ENCODE results near the gene DMAP1. TPM values are rescaled to one million over a fixed set of nuclear protein-coding genes. Genes with fewer than 3 reads are reported as not detected.

Gene DMAP1
- total and polyA plus RNA-seq, 4 donors = 26.5 to 41.1 (median 35.1) TPM

DNA sequence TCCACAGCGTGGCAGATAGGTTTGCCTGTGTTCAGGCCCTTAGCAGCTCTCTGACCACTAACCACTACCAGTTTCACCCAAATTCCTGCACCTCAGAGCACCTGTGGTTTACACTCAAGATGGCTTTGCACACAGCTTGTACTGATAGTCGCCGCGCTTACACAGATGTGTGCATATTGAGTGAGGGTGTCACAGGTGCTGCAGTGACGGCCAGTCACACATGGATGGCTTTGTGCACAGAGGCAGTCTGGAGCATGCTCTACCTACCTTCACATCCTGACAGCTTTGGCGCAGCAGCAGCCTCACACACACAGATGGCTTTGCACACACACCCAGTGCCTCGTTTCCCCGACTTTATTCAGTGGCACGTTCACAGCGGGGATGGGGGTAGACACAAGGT is 7.5 kb downstream of the DMAP1 start:
- no peaks in the 10 kb centered on the region for H3K9me3 ChIP-seq (ENCODE audit: control insufficient read depth in 4 of 4, insufficient read depth in 3 of 4, low read length in 3 of 4)
- H3K27ac ChIP-seq (ENCODE audit: low read depth in 1 of 2, low read length in 1 of 2) = no peak overlapping the region
- H3K4me1 ChIP-seq (ENCODE audit: control insufficient read depth in 5 of 5, insufficient read depth in 5 of 5, low read length in 5 of 5) = no peaks in the 10 kb centered on the region
- H3K27me3 ChIP-seq (ENCODE audit: control insufficient read depth in 3 of 3, insufficient read depth in 3 of 3, low read length in 2 of 3) = no peaks in the 10 kb centered on the region
- H3K4me3 ChIP-seq = no peak overlapping the region
- no peak overlapping the region for H3K9ac ChIP-seq (ENCODE audit: insufficient read depth in 1 of 2, low read length in 2 of 2)
- H3K36me3 ChIP-seq (ENCODE audit: control insufficient read depth in 4 of 4, insufficient read depth in 4 of 4, low read length in 4 of 4) = peaks cover 10 to 45% (median 32%) of the 10 kb centered on the region in 4 donors
- DNase-seq = no peak
- TF ChIP-seq, protein P1, sequence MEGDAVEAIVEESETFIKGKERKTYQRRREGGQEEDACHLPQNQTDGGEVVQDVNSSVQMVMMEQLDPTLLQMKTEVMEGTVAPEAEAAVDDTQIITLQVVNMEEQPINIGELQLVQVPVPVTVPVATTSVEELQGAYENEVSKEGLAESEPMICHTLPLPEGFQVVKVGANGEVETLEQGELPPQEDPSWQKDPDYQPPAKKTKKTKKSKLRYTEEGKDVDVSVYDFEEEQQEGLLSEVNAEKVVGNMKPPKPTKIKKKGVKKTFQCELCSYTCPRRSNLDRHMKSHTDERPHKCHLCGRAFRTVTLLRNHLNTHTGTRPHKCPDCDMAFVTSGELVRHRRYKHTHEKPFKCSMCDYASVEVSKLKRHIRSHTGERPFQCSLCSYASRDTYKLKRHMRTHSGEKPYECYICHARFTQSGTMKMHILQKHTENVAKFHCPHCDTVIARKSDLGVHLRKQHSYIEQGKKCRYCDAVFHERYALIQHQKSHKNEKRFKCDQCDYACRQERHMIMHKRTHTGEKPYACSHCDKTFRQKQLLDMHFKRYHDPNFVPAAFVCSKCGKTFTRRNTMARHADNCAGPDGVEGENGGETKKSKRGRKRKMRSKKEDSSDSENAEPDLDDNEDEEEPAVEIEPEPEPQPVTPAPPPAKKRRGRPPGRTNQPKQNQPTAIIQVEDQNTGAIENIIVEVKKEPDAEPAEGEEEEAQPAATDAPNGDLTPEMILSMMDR (IDR thresholded peaks at IDR 0.05; ENCODE audit: control extremely low read depth, extremely low read depth) = no peak
- WGBS, 2 donors = 88% methylated on average over 10 of the region's 10 CpGs
- ATAC-seq (ENCODE audit: insufficient read depth, low FRiP score) = no peak

DNA sequence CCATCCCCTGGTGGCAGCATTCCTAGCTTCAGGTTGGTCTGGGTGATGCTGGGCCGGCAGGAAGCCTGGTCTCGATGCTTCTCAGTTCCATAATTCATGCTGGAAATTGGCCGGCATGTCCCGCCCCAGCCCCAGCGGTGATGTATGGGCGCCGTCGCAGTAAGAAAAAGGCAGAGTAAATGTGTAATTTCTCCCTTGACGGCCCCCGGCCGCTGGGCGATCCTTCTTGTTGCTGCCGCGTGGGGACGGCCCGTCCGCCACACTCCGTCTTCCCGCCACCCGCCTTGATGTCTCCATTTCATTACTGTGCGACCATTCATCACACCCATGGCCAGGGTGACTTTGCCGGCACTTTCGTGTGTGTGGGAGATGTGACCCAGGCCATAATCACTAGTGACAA is 8.5 kb downstream of the DMAP1 start:
- TF ChIP-seq, protein P1 (IDR thresholded peaks at IDR 0.05; ENCODE audit: control extremely low read depth, extremely low read depth) = no peak
- ATAC-seq (ENCODE audit: insufficient read depth, low FRiP score) (no peak), DNase-seq (no peak)
- Histone ChIP-seq H3K9ac (ENCODE audit: insufficient read depth in 1 of 2, low read length in 2 of 2) (no peak overlapping the region), H3K4me3 (no peak overlapping the region), H3K27me3 (ENCODE audit: control insufficient read depth in 3 of 3, insufficient read depth in 3 of 3, low read length in 2 of 3) (no peaks in the 10 kb centered on the region), H3K27ac (ENCODE audit: low read depth in 1 of 2, low read length in 1 of 2) (no peak overlapping the region), H3K4me1 (ENCODE audit: control insufficient read depth in 5 of 5, insufficient read depth in 5 of 5, low read length in 5 of 5) (no peaks in the 10 kb centered on the region), H3K9me3 (ENCODE audit: control insufficient read depth in 4 of 4, insufficient read depth in 3 of 4, low read length in 3 of 4) (no peaks in the 10 kb centered on the region), H3K36me3 (ENCODE audit: control insufficient read depth in 4 of 4, insufficient read depth in 4 of 4, low read length in 4 of 4) (peaks cover 10 to 43% (median 29%) of the 10 kb centered on the region in 4 donors)
- WGBS, 2 donors = 91 to 96% methylated on average over 23 of the region's 23 CpGs

DNA sequence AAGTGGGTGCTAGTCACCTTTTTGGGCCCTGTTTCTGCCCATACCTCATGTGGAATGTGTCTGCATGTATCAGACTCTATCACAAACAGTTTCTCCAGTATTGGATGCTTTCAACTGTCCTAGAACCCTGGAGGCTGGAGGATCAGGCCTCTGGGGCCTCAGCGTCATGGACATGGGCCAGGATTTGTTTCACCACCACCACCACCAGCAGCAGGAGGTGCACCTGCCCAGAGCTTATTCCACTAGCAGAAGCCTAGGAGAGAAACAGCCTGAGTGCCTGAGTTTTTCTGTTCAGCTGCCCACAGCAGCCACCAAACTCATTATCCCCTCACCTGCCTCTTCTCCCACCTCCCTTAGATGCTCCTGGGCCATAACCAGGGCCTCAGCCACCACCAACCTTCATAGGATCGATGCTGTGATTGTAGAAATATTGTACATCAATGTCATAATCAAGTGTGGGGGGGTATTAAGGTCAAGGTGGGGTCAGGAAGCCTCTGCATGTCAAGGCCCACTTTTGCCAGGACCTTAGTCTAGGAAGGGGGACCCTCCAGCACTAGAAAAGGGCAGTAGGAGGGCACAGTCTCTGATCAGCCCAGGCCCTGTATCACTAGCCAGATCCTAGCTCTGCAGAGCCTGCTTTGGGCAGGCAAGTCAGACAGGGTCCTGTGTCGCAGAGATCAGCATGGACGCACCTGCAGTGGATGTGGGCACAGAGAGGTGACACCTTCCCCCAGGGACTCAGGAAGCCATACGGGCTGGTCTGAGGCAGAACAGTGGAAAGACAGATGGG is 9.3 kb downstream of the DMAP1 start:
- no peak overlapping the region for H3K27ac ChIP-seq (ENCODE audit: low read depth in 1 of 2, low read length in 1 of 2)
- no peak for ATAC-seq (ENCODE audit: insufficient read depth, low FRiP score)
- no peak overlapping the region for H3K4me3 ChIP-seq
- H3K9me3 ChIP-seq (ENCODE audit: control insufficient read depth in 4 of 4, insufficient read depth in 3 of 4, low read length in 3 of 4) = no peaks in the 10 kb centered on the region
- no peaks in the 10 kb centered on the region for H3K4me1 ChIP-seq (ENCODE audit: control insufficient read depth in 5 of 5, insufficient read depth in 5 of 5, low read length in 5 of 5)
- WGBS, 2 donors = 66 to 75% methylated on average over 5 of the region's 5 CpGs
- H3K36me3 ChIP-seq (ENCODE audit: control insufficient read depth in 4 of 4, insufficient read depth in 4 of 4, low read length in 4 of 4) = peaks cover 10 to 43% (median 24%) of the 10 kb centered on the region in 4 donors
- no peak overlapping the region for H3K9ac ChIP-seq (ENCODE audit: insufficient read depth in 1 of 2, low read length in 2 of 2)
- TF ChIP-seq, protein P1 (IDR thresholded peaks at IDR 0.05; ENCODE audit: control extremely low read depth, extremely low read depth) = no peak
- H3K27me3 ChIP-seq (ENCODE audit: control insufficient read depth in 3 of 3, insufficient read depth in 3 of 3, low read length in 2 of 3) = no peaks in the 10 kb centered on the region
- no peak for DNase-seq

Data from lung (tissue), 12 donors.